HCT116 (cell line): ENCODE measurements around the gene LZTS3. TPM values are rescaled to one million over a fixed set of nuclear protein-coding genes. Genes with fewer than 3 reads are reported as not detected.

Experiments used
- ATAC-seq: fragments of 200-7000 bp; cut with Tn5 transposase; 2 replicates; pipeline ENCODE4 v1.9.1; 2020; ENCODE audit warnings: mild to moderate bottlenecking, moderate library complexity
- BruUV-seq: library from RNA; stranded (reverse); fragments of 400-500 nt; replicated peaks from 2 replicates; lab custom pipeline; 2021; lab: Mats Ljungman, UMichigan
- CTCF ChIA-PET: fragments of 300-600 bp; sonication (Branson Sonifier 250); formaldehyde crosslinking; loops from one replicate; lab custom pipeline; 2021; ENCODE audit warnings: antibody characterized with exemption; lab: Charles Lee
- POLR2A ChIA-PET: fragments of 300-600, 350-600 bp; sonication (Branson Sonifier 250); formaldehyde crosslinking; loops from one replicate; lab custom pipeline; 2021; ENCODE audit warnings: antibody characterized with exemption; lab: Charles Lee
- RAD21 ChIA-PET, 2 experiments: fragments of 300-600 bp; sonication (Branson Sonifier 250); formaldehyde crosslinking; loops; one replicate each; lab custom pipeline; 2023; ENCODE audit warnings: low total read pairs in 2 of 2; ENCODE audit not compliant: uncharacterized antibody in 2 of 2, unreplicated experiment in 2 of 2, low non-redundant PET in 1 of 2; lab: Charles Lee
- DNase-seq: peaks from one replicate; pipeline ENCODE4 v3.0.0-alpha.2; 2010; ENCODE audit warnings: low read depth, low spot score
- H2AFZ ChIP-seq: fragments of 200-600 bp; shearing (Covaris generic), sonication (generic); 2 replicates; pipeline ENCODE4 v1.6.1; 2017; ENCODE audit warnings: low read depth, mixed run types, mixed read lengths, antibody characterized with exemption, low read length; ENCODE audit not compliant: poor library complexity, severe bottlenecking
- H3K27ac ChIP-seq: 2 replicates; pipeline ENCODE4 v1.5.1; 2012; ENCODE audit warnings: low read depth, low read length
- H3K27me3 ChIP-seq: fragments of 200-600 bp; sonication (generic); 2 replicates; pipeline ENCODE4 v1.6.1; 2016; ENCODE audit warnings: mixed run types, low read length, mixed read lengths; ENCODE audit not compliant: insufficient read depth
- H3K36me3 ChIP-seq, 2 experiments: fragments of 200-500 bp in 1 of 2; fragments of 200-600 bp in 1 of 2; sonication (Bioruptor generic) in 1 of 2; sonication (generic) in 1 of 2; 2 replicates each; pipeline versions ENCODE4 v1.5.1 to v1.6.1; 2014 to 2016; ENCODE audit warnings: low read length in 2 of 2, inconsistent platforms in 1 of 2, mixed read lengths in 1 of 2, mixed run types in 1 of 2; ENCODE audit not compliant: insufficient read depth in 2 of 2, control insufficient read depth in 1 of 2
- H3K4me1 ChIP-seq, 2 experiments: fragments of 200-600 bp in 1 of 2; sonication (generic) in 1 of 2; 2 replicates each; pipeline versions ENCODE4 v1.5.1 to v1.6.1; 2012 to 2017; ENCODE audit warnings: low read length in 2 of 2, inconsistent platforms in 1 of 2, mild to moderate bottlenecking in 1 of 2, mixed read lengths in 1 of 2, mixed run types in 1 of 2, moderate library complexity in 1 of 2; ENCODE audit not compliant: insufficient read depth in 2 of 2, control insufficient read depth in 1 of 2
- H3K4me2 ChIP-seq: fragments of 200-600 bp; sonication (generic); 2 replicates; pipeline ENCODE4 v1.6.1; 2017; ENCODE audit warnings: mixed run types, low read length, mixed read lengths
- H3K4me3 ChIP-seq, 2 experiments: fragments of 200-600 bp in 1 of 2; sonication (generic) in 1 of 2; replicated peaks in 1 of 2; 2 replicates each; pipeline ENCODE4 v1.5.1; 2011 to 2016; ENCODE audit warnings: low read length in 2 of 2, control low read depth in 1 of 2, low read depth in 1 of 2, mild to moderate bottlenecking in 1 of 2, mixed read lengths in 1 of 2, mixed run types in 1 of 2
- H3K79me2 ChIP-seq: fragments of 200-600 bp; sonication (generic); 2 replicates; pipeline ENCODE4 v1.6.1; 2017; ENCODE audit warnings: mild to moderate bottlenecking, mixed run types, low read length, moderate library complexity, mixed read lengths; ENCODE audit not compliant: insufficient read depth
- H3K9ac ChIP-seq: fragments of 200-600 bp; sonication (generic); 2 replicates; pipeline ENCODE4 v1.6.1; 2016; ENCODE audit warnings: low read length, mixed read lengths
- H3K9me2 ChIP-seq: fragments of 200-600 bp; sonication (generic), shearing (Covaris generic); 2 replicates; pipeline ENCODE4 v1.6.1; 2017; ENCODE audit warnings: mixed run types, mild to moderate bottlenecking, moderate library complexity; ENCODE audit not compliant: insufficient read depth
- H3K9me3 ChIP-seq, 2 experiments: fragments of 200-500 bp in 1 of 2; fragments of 200-600 bp in 1 of 2; sonication (Bioruptor generic) in 1 of 2; sonication (generic) in 1 of 2; 2 replicates each; pipeline ENCODE4 v1.6.1; 2014 to 2017; ENCODE audit warnings: low read length in 2 of 2, mixed read lengths in 2 of 2, inconsistent platforms in 1 of 2, low read depth in 1 of 2, mild to moderate bottlenecking in 1 of 2, mixed run types in 1 of 2, moderate library complexity in 1 of 2; ENCODE audit not compliant: control insufficient read depth in 1 of 2, insufficient read depth in 1 of 2
- H4K20me1 ChIP-seq: fragments of 200-600 bp; sonication (generic), shearing (Covaris generic); 2 replicates; pipeline ENCODE4 v1.6.1; 2017; ENCODE audit warnings: mixed run types, mild to moderate bottlenecking, moderate library complexity; ENCODE audit not compliant: insufficient read depth
- CEBPB ChIP-seq: IDR thresholded peaks from 2 replicates; pipeline ENCODE4 v1.6.1; 2012; ENCODE audit warnings: low read depth
- JUND ChIP-seq: IDR thresholded peaks from 2 replicates; pipeline ENCODE4 v1.6.1; 2012
- RAD21 ChIP-seq: IDR thresholded peaks from 2 replicates; pipeline ENCODE4 v1.6.1; 2012; ENCODE audit warnings: low read depth, mild to moderate bottlenecking
- REST ChIP-seq: IDR thresholded peaks from 2 replicates; pipeline ENCODE4 v1.6.1; 2012; ENCODE audit warnings: low read depth
- SIN3A ChIP-seq: IDR thresholded peaks from 2 replicates; pipeline ENCODE4 v1.6.1; 2012; ENCODE audit warnings: low read depth
- YY1 ChIP-seq: IDR thresholded peaks from 2 replicates; pipeline ENCODE4 v1.6.1; 2011; ENCODE audit warnings: low read length, low read depth, moderate library complexity, mild to moderate bottlenecking; ENCODE audit not compliant: insufficient replicate concordance; ENCODE audit errors: extremely low read depth
- intact Hi-C: fragments of 100-400 bp; cut with micrococcal nuclease; formaldehyde crosslinking; loops from 2 replicates; pipeline ENCODE4 v1.10.0; 2022
- total RNA-seq: library from RNA; stranded (reverse); gene quantifications from one replicate; pipeline ENCODE4 v1.2.1, GENCODE V29; 2021; ENCODE audit not compliant: unreplicated experiment

LZTS3 gene
- total RNA-seq, 1 experiment from 2014 or later, result 5.2 TPM

- Histone ChIP-seq H3K4me1 (no peaks in the 10 kb centered on the region), H4K20me1 (no peaks in the 10 kb centered on the region), H3K79me2 (peaks cover 5% of the 10 kb centered on the region; the same call in 1 of the 2 replicates), H3K36me3 (peaks cover 7 to 12% of the 10 kb centered on the region in 2 experiments; a peak in 3 of 4 replicates), H3K4me2 (no peak overlapping the region), H3K9ac (no peak overlapping the region), H3K27ac (no peak overlapping the region), H3K9me2 (no peaks in the 10 kb centered on the region), H3K4me3 (no peak overlapping the region), H3K9me3 (no peaks in the 10 kb centered on the region; a peak in 1 of 4 replicates), H2AFZ (no peak overlapping the region), H3K27me3 (no peaks in the 10 kb centered on the region)
- DNase-seq, result no peak
- intact Hi-C loops, result no loop called here
- no peak for ATAC-seq
- TF ChIP-seq JUND (no peak), SIN3A (no peak), RAD21 (no peak), REST (no peak), CEBPB (no peak), YY1 (no peak)
- CTCF ChIA-PET, result no interaction called here
- no TSS peak for BruUV-seq
- RAD21 ChIA-PET, result no interaction called here
- POLR2A ChIA-PET, result no interaction called here
Observed at GRCh38 chr20:3123542-3123941, 49.8 kb downstream of the LZTS3 start.
